Measurements from ENCODE around the gene GNAS. TPM values are rescaled to one million over a fixed set of nuclear protein-coding genes. Genes with fewer than 3 reads are reported as not detected.

Gene GNAS
- polyA plus RNA-seq, 1 experiment: 1,537 TPM

DNA sequence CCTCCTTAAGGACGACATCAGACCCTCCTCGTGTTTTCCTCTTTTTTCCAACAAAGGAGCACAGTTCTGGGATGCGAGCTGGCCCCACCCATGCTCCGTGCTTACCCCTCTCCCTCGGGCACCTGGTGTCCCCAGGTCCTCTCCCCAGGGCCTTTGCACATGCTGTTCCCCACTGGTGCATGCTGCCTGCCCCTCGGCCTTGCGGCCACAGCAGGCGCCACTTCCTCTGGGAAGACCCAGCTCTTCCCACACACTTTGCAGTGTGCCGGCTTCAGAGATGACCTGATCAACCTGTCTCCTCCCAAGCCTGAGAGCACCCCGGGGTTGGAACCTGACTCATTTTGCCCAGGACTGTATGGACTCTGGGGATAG lies 41.7 kb upstream of the GNAS start:
- ChIA-PET POLR2A (no interaction called here), CTCF (no interaction called here)
- Histone ChIP-seq H3K4me3 (ENCODE audit: low read depth, low read length) (no peak overlapping the region), H3K36me3 (ENCODE audit: control insufficient read depth, insufficient read depth, low read length) (no peaks in the 10 kb centered on the region), H3K27me3 (ENCODE audit: control insufficient read depth, insufficient read depth, low read length) (peaks cover 8% of the 10 kb centered on the region)
- no peak for TF ChIP-seq CTCF (IDR thresholded peaks at IDR 0.05; ENCODE audit: insufficient read depth, low read depth, low read length)
- DNase-seq (ENCODE audit: low read depth): no peak

- no peak for TF ChIP-seq CTCF (IDR thresholded peaks at IDR 0.05; ENCODE audit: insufficient read depth, low read depth, low read length)
- no peak for DNase-seq (ENCODE audit: low read depth)
- POLR2A ChIA-PET: no interaction called here
- Histone ChIP-seq H3K27me3 (ENCODE audit: control insufficient read depth, insufficient read depth, low read length) (peaks cover 8% of the 10 kb centered on the region), H3K36me3 (ENCODE audit: control insufficient read depth, insufficient read depth, low read length) (no peaks in the 10 kb centered on the region), H3K4me3 (ENCODE audit: low read depth, low read length) (no peak overlapping the region)
- CTCF ChIA-PET: no interaction called here
Observed at GRCh38 chr20:58811334-58811733, 41.2 kb upstream of the GNAS start.

DNA sequence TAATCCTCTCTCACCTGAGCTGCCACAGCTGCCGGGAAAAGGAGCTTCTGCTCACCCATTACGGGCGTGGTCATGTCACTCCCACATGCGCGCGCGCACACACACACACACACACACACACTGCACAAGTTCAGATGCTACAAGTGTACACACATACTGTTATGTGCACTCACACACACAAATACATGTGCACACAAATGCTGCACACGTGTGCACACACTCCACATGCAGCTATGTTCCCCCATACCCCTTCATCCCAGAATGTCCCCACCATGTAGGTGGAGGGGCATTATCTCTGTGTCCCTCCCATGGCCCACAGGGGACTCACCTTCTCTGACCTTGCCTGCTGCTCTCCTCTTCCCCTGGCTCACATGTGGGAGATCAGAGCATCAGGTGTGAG lies 39.1 kb upstream of the GNAS start:
- ChIA-PET POLR2A (no interaction called here), CTCF (no interaction called here)
- no peak overlapping the region for H3K4me3 ChIP-seq (ENCODE audit: low read depth, low read length)
- no peak for TF ChIP-seq CTCF (IDR thresholded peaks at IDR 0.05; ENCODE audit: insufficient read depth, low read depth, low read length)
- no peaks in the 10 kb centered on the region for H3K36me3 ChIP-seq (ENCODE audit: control insufficient read depth, insufficient read depth, low read length)
- H3K27me3 ChIP-seq (ENCODE audit: control insufficient read depth, insufficient read depth, low read length): peaks cover 5% of the 10 kb centered on the region; the same call in 1 of the 2 replicates
- no peak for DNase-seq (ENCODE audit: low read depth)

GRCh38 chr20:58815448-58815847 lies 37.1 kb upstream of the GNAS start:
- peaks cover 3% of the 10 kb centered on the region; the same call in 1 of the 2 replicates for H3K27me3 ChIP-seq (ENCODE audit: control insufficient read depth, insufficient read depth, low read length)
- no peaks in the 10 kb centered on the region for H3K36me3 ChIP-seq (ENCODE audit: control insufficient read depth, insufficient read depth, low read length)
- CTCF ChIA-PET: no interaction called here
- no peak for TF ChIP-seq CTCF (IDR thresholded peaks at IDR 0.05; ENCODE audit: insufficient read depth, low read depth, low read length)
- no peak overlapping the region for H3K4me3 ChIP-seq (ENCODE audit: low read depth, low read length)
- POLR2A ChIA-PET: no interaction called here
- DNase-seq (ENCODE audit: low read depth): no peak

DNA sequence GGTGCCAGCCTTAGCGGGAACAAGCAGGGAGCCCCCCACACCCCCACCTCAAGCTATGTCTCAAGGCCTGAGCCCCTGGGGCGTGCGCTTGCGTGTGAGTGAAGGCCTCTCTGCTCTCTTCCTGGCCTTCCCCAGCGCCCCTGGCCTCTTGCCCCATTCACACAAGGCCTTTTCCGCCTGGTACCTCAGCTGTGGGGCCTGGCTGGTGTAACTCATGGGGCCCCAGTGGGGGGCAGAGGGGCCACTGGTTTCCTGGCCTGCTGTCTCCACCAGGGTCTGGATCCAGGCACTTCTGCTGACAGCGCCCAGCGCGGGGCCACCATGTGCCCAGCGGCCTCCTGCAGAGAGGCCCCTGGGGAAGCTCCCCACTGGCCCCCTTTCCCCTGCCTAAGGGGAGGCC lies 36.5 kb upstream of the GNAS start:
- POLR2A ChIA-PET: no interaction called here
- no peak overlapping the region for H3K4me3 ChIP-seq (ENCODE audit: low read depth, low read length)

More for the DNA sequence above, 36.5 kb upstream of the GNAS start:
- no peaks in the 10 kb centered on the region for H3K36me3 ChIP-seq (ENCODE audit: control insufficient read depth, insufficient read depth, low read length)
- TF ChIP-seq CTCF (IDR thresholded peaks at IDR 0.05; ENCODE audit: insufficient read depth, low read depth, low read length): no peak
- CTCF ChIA-PET: no interaction called here
- H3K27me3 ChIP-seq (ENCODE audit: control insufficient read depth, insufficient read depth, low read length): no peaks in the 10 kb centered on the region; the same call in 1 of the 2 replicates
- DNase-seq (ENCODE audit: low read depth): no peak

All from BJ (cell line).